ENCODE results near the gene WDR88. TPM values are rescaled to one million over a fixed set of nuclear protein-coding genes. Genes with fewer than 3 reads are reported as not detected.
"Not testable (repeated sequence)": the region's sequence is repeated elsewhere in the genome, so short reads cannot be mapped to it uniquely, and the experiment has no call there.

The WDR88 gene
- total RNA-seq, 4 donors from 2014 or later: not detected

DNA sequence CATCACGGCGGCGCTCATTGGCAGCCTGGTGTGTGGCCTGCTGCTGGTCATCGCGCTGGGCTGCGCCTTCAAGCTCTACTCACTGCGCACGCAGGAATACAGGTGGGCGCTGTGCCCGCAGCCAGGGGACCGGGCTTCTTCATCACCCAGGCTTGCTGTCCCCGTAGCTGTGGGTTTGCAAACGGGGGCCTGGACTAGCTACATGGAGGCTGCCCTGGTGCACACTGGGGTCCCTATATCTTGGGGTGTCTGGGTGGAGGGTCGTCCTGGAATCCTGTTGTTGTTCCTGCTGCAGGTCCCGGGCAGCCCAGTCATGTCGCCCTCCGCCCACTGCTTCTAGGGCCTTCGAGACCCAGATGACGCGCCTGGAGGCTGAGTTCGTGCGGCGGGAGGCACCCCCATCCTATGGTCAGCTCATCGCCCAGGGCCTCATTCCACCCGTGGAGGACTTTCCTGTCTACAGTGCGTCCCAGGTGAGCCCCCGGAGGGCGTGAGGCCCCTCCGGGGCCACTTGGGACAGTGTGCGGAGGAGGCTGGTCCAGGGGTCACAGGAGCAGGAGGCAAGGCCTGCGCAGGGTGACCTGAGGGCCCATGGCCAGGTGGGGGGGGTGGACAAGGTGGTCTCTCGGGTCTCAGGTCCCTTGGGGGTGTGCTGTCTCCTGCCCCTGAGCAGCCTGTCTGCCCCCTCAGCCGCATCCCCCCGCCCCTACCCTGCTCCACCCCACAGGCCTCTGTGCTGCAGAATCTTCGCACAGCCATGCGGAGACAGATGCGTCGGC, 74.5 kb downstream of the WDR88 start:
- no peak overlapping the region for H3K4me3 ChIP-seq
- TF ChIP-seq POLR2AphosphoS5 (IDR thresholded peaks at IDR 0.05): no peak
- H3K27ac ChIP-seq (replicated peaks in 1 of 4): no peak overlapping the region
- intact Hi-C loops (cut with DNase I): no loop called here
- peaks cover 3 to 63% (median 46%) of the 10 kb centered on the region in 4 donors for H3K36me3 ChIP-seq
- DNase-seq (ENCODE audit: extremely low spot score): no peak
- no peaks in the 10 kb centered on the region for H3K9me3 ChIP-seq
- WGBS: 93% methylated on average over 8 of the region's 38 CpGs
- no peaks in the 10 kb centered on the region for H3K4me1 ChIP-seq
- H3K27me3 ChIP-seq: no peaks in the 10 kb centered on the region

DNA sequence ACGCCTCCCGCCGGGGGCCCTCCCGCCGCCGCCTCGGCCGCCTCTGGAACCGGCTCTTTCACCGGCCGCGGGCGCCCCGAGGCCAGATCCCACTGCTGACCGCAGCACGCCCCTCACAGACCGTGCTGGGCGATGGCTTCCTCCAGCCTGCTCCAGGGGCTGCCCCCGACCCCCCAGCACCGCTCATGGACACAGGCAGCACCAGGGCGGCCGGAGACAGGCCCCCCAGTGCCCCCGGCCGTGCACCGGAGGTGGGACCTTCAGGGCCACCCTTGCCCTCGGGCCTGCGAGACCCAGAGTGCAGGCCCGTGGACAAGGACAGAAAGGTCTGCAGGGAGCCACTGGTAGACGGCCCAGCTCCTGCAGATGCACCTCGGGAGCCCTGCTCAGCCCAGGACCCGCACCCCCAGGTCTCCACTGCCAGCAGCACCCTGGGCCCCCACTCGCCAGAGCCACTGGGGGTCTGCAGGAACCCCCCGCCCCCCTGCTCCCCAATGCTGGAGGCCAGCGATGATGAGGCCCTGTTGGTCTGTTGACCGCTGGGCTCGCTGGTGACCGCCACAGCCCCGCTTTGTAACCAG, 75.2 kb downstream of the WDR88 start:
- Histone ChIP-seq H3K36me3 (peaks cover 3 to 62% (median 42%) of the 10 kb centered on the region in 4 donors), H3K9me3 (no peaks in the 10 kb centered on the region), H3K27me3 (no peaks in the 10 kb centered on the region), H3K27ac (replicated peaks in 1 of 4) (no peak overlapping the region), H3K4me3 (no peak overlapping the region), H3K4me1 (no peaks in the 10 kb centered on the region)
- intact Hi-C loops (cut with DNase I): no loop called here
- WGBS: 94% methylated on average over 21 of the region's 38 CpGs
- TF ChIP-seq POLR2A (IDR thresholded peaks at IDR 0.05; ENCODE audit: low read depth) (no peak), EP300 (IDR thresholded peaks at IDR 0.05) (no peak), POLR2AphosphoS5 (IDR thresholded peaks at IDR 0.05) (no peak)
- TF ChIP-seq, protein P1, sequence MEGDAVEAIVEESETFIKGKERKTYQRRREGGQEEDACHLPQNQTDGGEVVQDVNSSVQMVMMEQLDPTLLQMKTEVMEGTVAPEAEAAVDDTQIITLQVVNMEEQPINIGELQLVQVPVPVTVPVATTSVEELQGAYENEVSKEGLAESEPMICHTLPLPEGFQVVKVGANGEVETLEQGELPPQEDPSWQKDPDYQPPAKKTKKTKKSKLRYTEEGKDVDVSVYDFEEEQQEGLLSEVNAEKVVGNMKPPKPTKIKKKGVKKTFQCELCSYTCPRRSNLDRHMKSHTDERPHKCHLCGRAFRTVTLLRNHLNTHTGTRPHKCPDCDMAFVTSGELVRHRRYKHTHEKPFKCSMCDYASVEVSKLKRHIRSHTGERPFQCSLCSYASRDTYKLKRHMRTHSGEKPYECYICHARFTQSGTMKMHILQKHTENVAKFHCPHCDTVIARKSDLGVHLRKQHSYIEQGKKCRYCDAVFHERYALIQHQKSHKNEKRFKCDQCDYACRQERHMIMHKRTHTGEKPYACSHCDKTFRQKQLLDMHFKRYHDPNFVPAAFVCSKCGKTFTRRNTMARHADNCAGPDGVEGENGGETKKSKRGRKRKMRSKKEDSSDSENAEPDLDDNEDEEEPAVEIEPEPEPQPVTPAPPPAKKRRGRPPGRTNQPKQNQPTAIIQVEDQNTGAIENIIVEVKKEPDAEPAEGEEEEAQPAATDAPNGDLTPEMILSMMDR (IDR thresholded peaks at IDR 0.05): no peak
- DNase-seq (ENCODE audit: extremely low spot score): no peak

DNA sequence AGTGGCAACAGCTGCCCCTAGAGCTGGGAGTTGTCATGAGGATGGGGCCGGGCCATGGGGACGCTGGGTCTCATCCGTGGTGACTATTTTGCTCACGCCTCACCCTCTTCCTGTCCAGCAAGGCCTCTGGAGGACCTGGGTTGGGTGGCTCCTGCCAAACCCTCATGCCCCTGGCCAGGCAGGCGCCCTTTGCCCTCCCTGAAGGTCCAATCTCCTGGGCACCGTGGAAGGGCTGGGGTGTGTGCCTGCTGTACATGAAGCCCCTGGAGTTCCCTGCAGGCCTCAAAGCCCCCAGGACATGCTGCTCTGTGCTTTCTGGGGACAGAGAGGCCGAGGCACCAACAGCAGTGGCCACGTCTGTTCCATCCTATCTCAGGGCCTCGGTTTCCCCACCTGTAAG, 76.0 kb downstream of the WDR88 start:
- no peak for DNase-seq (ENCODE audit: extremely low spot score)
- TF ChIP-seq EP300 (IDR thresholded peaks at IDR 0.05) (no peak), POLR2A (IDR thresholded peaks at IDR 0.05; ENCODE audit: low read depth) (no peak), POLR2AphosphoS5 (IDR thresholded peaks at IDR 0.05) (no peak)
- TF ChIP-seq, protein P1 (IDR thresholded peaks at IDR 0.05): no peak
- intact Hi-C loops (cut with DNase I): no loop called here
- Histone ChIP-seq H3K4me3 (no peak overlapping the region), H3K4me1 (no peaks in the 10 kb centered on the region), H3K27ac (replicated peaks in 1 of 4) (no peak overlapping the region), H3K9me3 (no peaks in the 10 kb centered on the region), H3K27me3 (no peaks in the 10 kb centered on the region), H3K36me3 (peaks cover 3 to 54% (median 37%) of the 10 kb centered on the region in 4 donors)
- WGBS: 74% methylated on average over 3 of the region's 9 CpGs

DNA sequence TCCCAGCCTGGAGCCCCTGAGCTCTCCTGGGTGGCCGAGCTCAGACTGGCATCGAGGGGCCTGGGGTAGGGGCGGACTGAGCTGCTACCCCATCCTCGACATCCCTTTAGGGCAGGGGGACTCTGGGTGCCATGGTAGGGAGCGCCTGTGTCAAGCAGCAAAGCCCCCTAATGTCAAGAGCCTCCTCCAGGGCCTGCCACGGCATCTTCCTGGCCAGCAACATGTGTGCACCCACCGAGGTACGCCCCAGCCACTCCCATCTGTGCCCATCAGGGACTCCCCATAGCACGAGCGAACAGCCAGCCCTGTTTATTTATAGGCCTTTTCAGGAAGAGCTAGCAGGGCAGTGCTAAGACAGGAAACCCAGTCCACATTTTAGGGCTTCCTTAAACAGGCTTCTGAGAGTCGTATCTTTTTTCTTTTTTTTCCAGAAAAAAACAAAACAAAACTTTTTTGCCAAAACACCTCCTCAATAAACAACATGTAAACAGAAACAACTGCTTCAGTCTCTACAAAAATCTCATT, 76.5 kb downstream of the WDR88 start:
- no peaks in the 10 kb centered on the region for H3K27me3 ChIP-seq
- no peak overlapping the region for H3K27ac ChIP-seq (replicated peaks in 1 of 4)
- DNase-seq (ENCODE audit: extremely low spot score): no peak
- WGBS: 52% methylated on average over 6 of the region's 11 CpGs
- no peak overlapping the region for H3K4me3 ChIP-seq
- peaks cover 3 to 50% (median 35%) of the 10 kb centered on the region in 4 donors for H3K36me3 ChIP-seq
- intact Hi-C loops (cut with DNase I): no loop called here
- no peaks in the 10 kb centered on the region for H3K9me3 ChIP-seq
- TF ChIP-seq POLR2A (IDR thresholded peaks at IDR 0.05; ENCODE audit: low read depth) (no peak), POLR2AphosphoS5 (IDR thresholded peaks at IDR 0.05) (no peak)
- no peaks in the 10 kb centered on the region for H3K4me1 ChIP-seq

DNA sequence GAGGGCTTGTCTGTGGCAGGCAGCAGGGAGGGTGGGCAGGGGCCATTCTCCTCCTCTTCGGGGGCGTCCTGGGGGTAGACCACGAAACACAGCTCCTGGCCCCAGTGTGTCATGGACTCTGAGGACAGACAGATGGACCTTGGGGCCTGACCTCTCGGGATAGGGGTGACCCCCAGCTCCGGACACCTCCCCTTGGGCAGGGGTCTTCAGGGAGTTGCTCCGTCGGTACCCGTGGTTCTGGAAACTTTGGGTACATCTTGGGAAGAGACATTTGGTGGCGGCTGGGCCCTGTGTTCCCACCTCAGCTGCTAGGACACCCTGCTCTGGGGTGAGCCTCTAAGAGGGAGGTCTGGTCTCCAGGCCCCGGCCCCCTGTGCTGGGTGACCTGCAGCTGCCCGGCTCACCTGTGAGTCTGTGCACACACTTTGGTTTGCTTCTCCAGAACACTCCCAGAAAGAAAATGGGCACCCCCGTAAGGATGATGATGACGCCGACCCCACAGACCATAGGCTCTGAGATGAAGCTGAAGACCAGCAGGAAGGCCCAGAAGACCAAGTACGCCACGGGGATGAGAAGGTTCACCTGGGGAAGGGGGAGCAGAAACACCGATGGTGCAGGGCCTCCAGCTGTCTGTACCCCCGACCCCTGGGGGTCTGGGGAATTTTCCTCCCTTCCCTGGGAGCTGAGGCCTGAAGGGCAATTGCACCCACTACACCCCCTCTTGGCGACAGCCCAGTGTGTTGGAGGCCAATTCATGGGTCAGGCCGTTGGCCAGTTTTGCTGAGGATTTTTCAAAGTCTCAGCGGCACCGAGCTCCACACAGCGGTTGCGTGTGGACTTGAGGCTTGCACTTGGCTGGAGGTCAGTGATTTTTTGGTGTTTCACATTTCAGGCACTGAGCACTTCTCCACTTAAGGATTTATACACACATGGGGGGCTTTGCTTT, 77.3 kb downstream of the WDR88 start:
- intact Hi-C loops (cut with DNase I): no loop called here
- TF ChIP-seq POLR2A (IDR thresholded peaks at IDR 0.05; ENCODE audit: low read depth) (no peak), POLR2AphosphoS5 (IDR thresholded peaks at IDR 0.05) (no peak), EP300 (IDR thresholded peaks at IDR 0.05) (no peak)
- TF ChIP-seq, protein P1 (IDR thresholded peaks at IDR 0.05): no peak

DNA sequence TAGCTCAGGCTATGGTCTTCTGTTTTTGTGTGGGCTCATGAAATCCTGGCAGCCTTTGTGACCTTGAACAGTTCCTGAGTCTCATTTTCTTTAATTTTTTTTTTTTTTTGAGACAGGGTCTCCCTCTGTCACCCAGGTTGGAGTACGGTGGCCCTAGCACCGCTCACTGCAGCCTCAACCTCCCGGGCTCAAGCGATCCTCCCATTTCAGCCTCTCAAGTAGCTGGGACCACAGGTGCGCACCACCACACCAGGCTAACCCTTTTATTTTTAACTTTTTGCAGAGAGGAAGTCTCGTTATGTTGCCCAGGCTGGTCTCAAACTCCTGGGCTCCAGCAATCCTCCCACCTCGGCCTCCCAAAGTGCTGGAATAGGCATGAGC, 77.9 kb downstream of the WDR88 start:
- H3K4me3 ChIP-seq; H3K4me1 ChIP-seq; H3K27ac ChIP-seq (replicated peaks in 1 of 4); DNase-seq (ENCODE audit: extremely low spot score); H3K9me3 ChIP-seq; intact Hi-C loops (cut with DNase I); H3K27me3 ChIP-seq: not testable (repeated sequence)
- 97% methylated on average over 7 of the region's 7 CpGs for WGBS
- H3K36me3 ChIP-seq: peaks cover 3 to 36% (median 26%) of the 10 kb centered on the region in 4 donors

More for the DNA sequence above, 77.3 kb downstream of the WDR88 start:
- no peak overlapping the region for H3K27ac ChIP-seq (replicated peaks in 1 of 4)
- H3K36me3 ChIP-seq: peaks cover 3 to 42% (median 31%) of the 10 kb centered on the region in 4 donors
- H3K27me3 ChIP-seq: no peaks in the 10 kb centered on the region
- no peaks in the 10 kb centered on the region for H3K4me1 ChIP-seq
- no peak overlapping the region for H3K4me3 ChIP-seq
- no peaks in the 10 kb centered on the region for H3K9me3 ChIP-seq
- DNase-seq (ENCODE audit: extremely low spot score): no peak
- WGBS: 84% methylated on average over 18 of the region's 24 CpGs
